Activated naive CD4-positive, alpha-beta T cell (primary cell): ENCODE measurements around the gene ERCC2.

Experiments used
- DNase-seq, 4 experiments: peaks; one replicate each; lab custom pipeline; 2025; lab: John Stamatoyannopoulos, UW

ERCC2 gene

GRCh38 chr19:45303269-45304060 lies 66.9 kb downstream of the ERCC2 start:
- no peak for DNase-seq

GRCh38 chr19:45302416-45302815 lies 68.0 kb downstream of the ERCC2 start:
- DNase-seq: no peak
